ENCODE data around the gene CAMK1D.
"Not testable (repeated sequence)": the region's sequence is repeated elsewhere in the genome, so short reads cannot be mapped to it uniquely, and the experiment has no call there.

Gene CAMK1D

GRCh38 chr10:12701696-12702095 lies 352.3 kb downstream of the CAMK1D start:
- no peak for DNase-seq (ENCODE audit: low read depth)

- no peak for DNase-seq (ENCODE audit: low read depth)
Measured at GRCh38 chr10:12702215-12702770, 352.9 kb downstream of the CAMK1D start.

- DNase-seq (ENCODE audit: low read depth): no peak
Measured at GRCh38 chr10:12703126-12703525, 353.8 kb downstream of the CAMK1D start.

GRCh38 chr10:12703813-12704212 lies 354.5 kb downstream of the CAMK1D start:
- DNase-seq (ENCODE audit: low read depth): no peak

DNA sequence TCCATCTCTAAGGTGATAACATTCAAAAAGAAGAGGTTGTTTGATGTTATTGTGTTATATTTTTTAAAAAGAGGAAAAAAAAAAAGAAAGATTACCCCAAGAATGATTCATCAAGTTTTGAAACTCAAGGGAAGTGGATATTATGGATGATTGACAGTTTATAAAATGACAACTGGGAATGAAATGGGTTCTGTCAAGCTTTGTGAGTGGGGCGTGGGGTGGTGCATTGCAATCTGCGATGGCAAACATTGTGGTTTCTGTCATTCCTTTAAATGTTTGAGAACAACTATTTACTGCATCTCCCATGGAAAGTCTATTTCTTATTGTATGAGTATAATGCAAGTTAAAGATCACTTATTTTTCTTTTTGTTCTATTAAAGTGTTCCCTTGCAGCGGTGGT lies 355.1 kb downstream of the CAMK1D start:
- DNase-seq (ENCODE audit: low read depth): no peak

GRCh38 chr10:12705943-12706342 lies 356.6 kb downstream of the CAMK1D start:
- DNase-seq (ENCODE audit: low read depth): no peak

DNA sequence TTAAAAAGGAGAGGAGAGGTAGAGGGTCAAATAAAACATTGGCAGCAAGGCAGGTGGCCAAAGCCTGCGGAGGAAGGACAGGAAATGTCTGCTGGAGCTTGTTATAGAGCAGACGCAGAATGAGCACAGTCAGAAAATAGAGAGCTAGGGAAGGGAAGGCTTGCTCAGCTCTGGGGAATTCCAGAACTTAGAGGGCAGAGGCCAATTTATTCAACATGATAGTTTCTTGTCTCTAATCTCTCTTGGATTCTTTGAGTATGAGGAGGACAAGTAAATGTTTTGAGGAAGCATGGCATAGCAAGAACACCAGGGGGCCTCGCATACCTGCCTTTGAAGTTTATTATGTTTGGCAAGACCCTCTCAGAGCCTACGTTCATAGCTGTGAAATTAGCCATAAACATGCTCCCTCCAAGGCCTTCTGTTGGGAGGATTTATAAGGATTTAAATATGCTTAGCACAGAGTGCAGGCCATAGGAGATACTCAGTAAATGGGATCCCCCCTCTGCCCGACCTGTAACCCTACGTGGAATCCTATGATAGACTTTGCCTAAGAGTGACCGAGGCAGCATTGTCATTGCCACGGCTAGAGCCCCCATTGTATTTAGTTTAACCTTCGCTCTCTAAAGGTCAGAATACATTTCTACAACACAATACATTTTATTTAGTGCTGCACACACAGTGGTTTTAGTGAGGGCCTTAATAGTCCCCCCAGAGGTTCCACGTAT lies 358.3 kb downstream of the CAMK1D start:
- no peak for DNase-seq (ENCODE audit: low read depth)

DNA sequence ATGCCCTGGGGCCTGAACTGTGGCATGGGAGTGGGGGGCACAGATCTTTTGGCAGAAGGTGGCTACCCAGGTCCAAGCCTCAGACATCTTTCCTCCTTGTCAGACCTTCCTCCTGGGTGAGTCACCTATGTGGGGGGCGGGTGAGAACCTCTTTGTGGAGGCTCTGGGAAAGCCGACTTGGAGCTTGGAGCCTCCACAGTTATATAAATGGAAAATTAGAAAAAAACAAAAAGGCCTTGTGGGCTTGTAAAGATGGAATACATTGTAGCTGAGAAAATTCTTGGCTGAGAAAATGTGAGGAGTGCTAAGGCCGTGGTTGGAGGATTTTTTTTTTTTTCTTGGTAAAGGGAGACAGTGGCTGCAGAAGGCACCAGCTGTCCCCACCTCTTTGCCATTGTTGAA lies 359.7 kb downstream of the CAMK1D start:
- no peak for DNase-seq (ENCODE audit: low read depth)

DNA sequence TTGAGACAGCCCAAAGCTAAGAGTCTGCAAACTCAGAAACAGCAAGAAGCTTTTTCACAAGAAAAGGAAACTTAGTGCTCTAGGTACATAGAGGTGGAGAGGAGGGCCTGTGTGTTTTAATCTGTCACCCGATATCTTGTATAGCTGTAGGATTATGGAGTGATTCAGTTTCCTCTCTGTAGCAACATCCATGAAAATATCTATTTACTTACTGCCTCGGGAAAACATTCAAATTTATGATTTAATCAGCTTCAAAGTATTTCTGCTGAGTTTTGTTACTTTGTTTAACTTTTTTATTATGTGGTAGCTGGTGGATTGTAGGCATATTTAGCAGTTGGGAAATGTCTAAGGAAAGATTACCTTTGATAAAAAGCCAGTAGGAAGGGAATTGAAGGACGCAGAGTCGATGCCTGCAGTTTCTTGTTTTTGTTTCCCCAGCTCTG lies 360.2 kb downstream of the CAMK1D start:
- no peak for DNase-seq (ENCODE audit: low read depth)

- DNase-seq (ENCODE audit: low read depth): no peak
Measured at GRCh38 chr10:12710157-12710556, 360.8 kb downstream of the CAMK1D start.

DNA sequence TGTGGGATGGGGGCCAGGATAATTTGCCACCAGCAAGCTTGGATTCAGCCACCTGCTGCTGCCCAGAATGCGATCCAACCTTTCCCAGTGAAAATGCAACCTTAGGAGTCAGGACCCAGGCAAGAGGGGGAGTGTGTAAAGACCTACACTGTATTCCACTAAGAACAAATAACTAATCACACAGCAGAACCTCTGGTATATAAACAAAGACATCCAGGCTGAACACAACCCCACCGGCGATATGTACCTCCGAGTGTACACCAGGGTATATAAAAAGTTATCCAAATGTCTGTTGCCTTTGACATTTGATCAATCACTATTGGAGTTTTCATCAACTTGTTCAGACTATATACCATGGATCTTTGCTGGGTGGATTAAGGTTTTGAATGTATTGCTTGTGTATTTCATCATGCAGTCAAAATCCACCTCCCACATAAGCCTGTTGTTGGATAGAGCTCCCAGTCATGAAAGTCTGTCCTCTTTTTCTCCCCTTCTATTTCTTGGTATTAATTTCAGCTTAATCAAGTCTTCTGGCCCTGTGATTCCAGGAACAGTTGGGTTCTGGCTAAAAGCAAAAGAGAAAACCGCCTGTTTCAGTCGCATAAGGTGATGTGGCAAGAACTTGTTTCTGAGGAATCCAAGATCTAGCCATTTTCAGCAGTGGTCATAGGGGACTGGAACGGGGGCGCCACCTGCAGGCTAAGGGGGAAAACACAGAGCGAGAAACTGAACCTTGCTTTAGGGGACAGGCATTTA lies 361.4 kb downstream of the CAMK1D start:
- DNase-seq (ENCODE audit: low read depth): peak; percentile 31

DNA sequence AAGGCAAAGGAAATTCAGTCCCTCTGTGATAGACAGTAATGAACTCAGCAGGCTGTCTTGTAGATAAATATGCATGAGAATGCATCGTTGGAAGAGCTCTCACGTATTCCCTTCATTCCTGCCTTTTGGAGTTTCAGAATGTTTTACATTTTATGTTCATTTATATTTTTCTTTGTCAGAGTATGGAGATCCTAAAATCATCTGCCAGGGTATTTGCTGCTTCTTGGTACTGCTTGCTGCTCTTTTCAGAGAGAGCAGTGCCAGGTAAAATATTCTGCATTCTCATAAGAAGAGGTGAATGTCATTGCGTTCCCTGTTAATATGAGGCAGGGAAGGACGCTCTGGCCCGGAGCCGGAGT lies 362.0 kb downstream of the CAMK1D start:
- no peak for DNase-seq (ENCODE audit: low read depth)

- DNase-seq (ENCODE audit: low read depth): no peak
Measured at GRCh38 chr10:12712293-12712983, 363.1 kb downstream of the CAMK1D start.

DNA sequence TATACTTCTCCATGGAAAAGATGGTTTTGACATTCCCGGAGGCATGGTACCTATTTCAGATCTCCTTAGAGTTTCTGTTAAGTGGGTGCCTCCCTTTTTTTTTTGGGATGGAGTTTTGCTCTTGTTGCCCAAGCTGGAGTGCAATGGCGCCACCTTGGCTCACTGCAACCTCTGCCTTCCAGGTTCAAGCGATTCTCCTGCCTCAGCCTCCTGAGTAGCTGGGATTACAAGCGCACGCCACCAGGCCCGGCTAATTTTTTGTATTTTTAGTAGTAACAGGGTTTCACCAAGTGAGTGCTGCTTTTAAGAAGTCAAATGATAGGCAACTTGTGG lies 363.6 kb downstream of the CAMK1D start:
- DNase-seq (ENCODE audit: low read depth): not testable (repeated sequence)

DNA sequence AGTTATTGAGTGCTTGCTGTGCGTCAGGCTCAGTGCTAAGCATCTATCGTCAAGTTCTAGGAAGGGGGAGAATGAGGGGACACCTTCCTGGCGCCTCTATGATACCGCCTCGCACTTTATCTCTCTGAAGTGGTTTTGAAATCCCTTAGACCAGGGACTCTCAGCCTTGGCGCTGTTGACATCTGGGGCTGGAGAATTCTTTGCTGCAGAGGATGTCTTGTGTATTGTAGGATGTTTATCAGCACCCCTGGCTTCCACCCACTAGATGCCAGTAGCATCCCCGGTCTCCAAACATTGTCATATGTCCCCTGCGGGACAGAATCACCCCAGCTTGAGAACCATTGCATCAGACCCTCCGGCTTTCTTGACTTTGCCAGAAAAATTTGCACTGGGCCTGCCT lies 366.7 kb downstream of the CAMK1D start:
- no peak for DNase-seq (ENCODE audit: low read depth)

DNA sequence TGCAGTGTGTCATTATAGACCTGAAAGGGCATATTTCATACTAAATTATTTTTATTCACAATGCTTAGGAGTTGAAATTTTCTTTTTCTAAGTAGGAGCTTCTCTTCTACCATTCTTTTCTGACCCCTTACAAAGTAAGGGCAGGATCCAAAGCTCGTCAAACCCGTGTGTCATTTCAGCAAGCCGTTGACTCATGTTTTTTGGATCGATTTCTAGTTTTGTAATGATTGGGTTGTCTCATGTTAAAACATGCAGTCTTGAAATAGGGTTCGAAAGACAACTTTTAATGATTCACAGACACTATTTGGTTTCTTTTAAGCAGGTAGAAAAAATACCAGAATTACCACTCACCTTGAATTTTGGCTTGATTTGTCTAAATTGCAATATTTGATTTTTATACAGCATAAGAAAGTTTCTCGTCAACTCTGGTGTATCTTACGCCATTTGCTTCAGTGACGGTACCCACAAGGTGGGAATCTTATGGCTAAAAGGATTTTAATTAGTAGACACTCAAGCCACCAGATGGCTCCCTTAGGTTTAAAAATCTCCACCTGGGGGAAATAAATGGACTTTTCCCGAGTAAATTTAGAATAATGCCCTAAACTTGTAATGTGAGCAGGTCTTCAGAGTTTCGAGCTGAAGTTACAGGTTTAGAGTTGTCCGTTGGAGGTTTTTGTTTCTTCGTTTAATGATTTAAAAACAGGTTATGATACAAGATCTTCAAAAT lies 368.8 kb downstream of the CAMK1D start:
- DNase-seq (ENCODE audit: low read depth): no peak

- no peak for DNase-seq (ENCODE audit: low read depth)
Measured at GRCh38 chr10:12719365-12719764, 370.0 kb downstream of the CAMK1D start.

- no peak for DNase-seq (ENCODE audit: low read depth)
Measured at GRCh38 chr10:12720217-12720981, 371.1 kb downstream of the CAMK1D start.

GRCh38 chr10:12721334-12721733 lies 372.0 kb downstream of the CAMK1D start:
- no peak for DNase-seq (ENCODE audit: low read depth)

DNA sequence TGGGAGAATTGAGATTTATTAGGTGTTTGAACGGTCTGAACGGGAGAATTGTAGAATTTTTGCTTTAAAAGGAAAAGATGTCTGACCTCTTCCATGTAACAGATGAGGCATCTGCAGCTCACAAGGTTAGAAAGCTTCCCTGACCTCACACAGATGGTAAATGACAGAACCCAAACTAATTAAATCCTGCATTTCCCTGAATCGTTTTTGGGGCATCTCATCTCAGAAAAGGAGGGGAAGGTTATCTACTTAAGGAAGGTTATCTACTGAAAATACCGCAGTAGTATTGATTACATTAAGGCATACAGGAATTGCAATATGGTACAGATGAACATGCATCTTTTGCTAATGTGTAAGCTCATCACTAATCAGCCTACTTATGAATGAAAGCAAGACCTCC lies 373.9 kb downstream of the CAMK1D start:
- no peak for DNase-seq (ENCODE audit: low read depth)

- no peak for DNase-seq (ENCODE audit: low read depth)
Measured at GRCh38 chr10:12724807-12725579, 375.6 kb downstream of the CAMK1D start.
